HG02885 (cell line): ENCODE measurements around the gene GPR62.

Source experiments
- ATAC-seq: cut with Tn5 transposase; IDR thresholded peaks from one replicate; pipeline ENCODE4 v1.9.1; 2021; ENCODE audit warnings: mild to moderate bottlenecking; ENCODE audit not compliant: unreplicated experiment, poor library complexity

Gene GPR62

DNA sequence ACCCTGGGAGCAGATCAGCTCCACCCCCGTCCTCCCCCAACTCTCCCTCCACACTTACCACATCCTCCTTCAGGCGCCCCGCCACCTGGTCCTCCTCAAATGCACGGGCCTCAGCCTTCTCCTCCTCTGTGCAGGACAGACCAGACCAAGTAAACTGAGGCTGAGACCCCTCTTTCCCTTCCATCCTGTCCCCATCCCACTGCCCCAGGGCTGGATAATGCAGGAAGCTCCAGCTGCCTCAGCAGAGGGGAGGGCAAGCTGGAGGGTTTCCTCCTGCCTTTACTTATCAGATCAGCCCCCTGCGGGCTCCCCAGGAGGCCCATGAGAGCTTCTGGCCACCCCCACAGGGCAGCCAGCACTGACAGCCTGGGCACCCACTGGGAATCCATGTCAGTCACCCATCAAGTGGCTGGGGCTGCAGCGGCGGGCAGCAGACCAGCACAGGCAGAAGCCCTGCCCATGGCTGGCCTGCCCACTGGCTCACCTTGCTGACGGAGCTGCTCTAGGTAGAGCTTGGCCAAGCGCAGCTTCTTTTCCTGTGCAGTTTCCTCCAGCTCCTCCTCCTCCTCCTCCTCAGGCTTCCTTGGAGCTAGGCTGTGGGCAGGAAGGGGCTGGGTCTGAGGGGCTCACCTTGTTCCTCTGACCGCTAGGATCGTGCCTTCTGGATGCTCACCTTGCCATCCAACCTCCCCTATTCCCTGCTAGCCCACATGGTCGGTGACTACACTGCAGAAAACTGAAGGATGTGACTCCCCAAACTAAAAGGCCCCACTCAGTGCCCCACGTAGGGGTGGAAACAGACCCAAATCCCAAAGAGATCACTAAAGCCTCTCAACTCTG is 17.4 kb upstream of the GPR62 start:
- ATAC-seq, result no peak

DNA sequence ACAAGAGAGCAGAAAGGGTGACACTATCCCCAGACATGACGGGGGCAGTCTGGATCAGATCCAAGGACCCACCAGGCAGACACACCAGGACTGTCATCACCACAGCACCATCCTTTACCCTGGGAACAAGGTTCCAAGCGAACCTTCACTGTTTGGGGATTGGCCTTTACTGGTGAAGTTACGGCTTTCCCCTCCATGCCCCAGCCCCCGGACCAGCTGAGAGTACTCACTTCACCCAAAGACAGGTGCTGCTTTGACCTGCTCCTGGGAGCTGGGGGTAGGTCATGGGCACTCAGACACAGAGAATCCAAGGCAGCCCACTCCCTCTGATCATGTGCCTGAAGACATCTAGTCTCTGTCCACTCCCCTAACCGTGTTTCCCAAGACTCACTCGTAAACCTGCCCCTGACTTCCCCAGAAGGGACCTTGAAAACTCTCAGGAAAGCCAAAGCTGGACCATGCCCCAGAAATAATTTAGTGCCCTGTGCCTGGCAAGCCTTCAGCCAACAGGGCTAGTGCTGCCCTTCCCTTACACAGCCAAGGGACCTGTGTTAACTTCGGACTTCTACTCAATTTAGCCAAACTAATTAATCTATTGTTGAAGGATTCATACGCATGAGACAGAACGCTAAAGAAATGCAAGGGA is 16.3 kb upstream of the GPR62 start:
- no peak for ATAC-seq

DNA sequence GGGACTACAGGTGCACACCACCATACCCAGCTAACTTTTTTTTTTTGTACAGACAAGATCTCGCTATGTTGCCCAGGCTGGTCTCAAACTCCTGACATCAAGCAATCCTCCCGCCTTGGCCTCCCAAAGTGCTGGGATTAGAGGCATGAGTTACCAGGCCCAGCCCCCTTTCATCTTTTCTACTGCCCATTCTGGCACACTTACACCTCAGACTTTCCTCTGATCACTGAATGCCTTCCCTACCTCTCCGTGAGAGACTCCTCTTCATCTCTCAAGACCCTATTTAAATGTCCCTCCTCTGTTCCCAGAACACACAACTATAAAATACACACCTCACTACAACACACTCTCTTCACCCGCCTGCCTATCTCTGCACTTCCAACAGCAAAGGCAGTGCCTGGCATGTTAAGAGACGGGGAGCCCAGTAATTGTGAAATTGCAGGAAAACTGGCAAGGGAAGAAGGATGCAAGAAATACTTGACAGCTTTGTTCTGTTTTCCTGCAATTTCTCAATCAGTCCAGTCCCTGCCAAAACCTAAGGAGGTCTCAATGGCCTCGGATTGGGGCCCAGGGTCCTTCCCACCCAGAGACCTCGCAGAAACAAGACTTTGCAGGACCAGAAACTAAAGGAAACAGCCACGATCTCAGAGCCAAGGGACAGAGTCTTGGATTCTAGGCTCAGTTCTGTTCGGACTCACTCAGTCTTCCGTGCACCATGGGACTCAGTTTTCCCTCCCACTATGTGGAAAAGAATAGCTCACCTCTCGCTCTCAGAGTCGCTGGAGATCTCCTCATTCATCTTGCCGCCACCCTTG is 14.3 kb upstream of the GPR62 start:
- ATAC-seq, result no peak

DNA sequence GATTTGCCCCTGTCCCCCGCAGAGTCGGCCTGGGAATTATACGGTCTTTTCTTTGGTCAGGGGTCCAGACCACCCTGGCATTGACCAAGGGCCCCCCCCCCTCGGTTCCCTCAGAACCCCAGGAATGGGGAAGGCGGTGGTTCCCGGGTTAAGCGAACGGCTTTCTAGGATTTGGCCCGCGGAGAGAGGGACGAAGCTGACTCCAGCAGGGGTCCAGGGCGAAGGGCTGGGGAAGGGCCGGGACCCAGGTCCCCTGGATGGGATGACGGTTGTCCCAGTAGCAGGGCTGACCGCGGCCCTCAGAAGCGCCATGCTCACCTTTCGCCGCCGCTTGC is 13.8 kb upstream of the GPR62 start:
- ATAC-seq, result no peak

DNA sequence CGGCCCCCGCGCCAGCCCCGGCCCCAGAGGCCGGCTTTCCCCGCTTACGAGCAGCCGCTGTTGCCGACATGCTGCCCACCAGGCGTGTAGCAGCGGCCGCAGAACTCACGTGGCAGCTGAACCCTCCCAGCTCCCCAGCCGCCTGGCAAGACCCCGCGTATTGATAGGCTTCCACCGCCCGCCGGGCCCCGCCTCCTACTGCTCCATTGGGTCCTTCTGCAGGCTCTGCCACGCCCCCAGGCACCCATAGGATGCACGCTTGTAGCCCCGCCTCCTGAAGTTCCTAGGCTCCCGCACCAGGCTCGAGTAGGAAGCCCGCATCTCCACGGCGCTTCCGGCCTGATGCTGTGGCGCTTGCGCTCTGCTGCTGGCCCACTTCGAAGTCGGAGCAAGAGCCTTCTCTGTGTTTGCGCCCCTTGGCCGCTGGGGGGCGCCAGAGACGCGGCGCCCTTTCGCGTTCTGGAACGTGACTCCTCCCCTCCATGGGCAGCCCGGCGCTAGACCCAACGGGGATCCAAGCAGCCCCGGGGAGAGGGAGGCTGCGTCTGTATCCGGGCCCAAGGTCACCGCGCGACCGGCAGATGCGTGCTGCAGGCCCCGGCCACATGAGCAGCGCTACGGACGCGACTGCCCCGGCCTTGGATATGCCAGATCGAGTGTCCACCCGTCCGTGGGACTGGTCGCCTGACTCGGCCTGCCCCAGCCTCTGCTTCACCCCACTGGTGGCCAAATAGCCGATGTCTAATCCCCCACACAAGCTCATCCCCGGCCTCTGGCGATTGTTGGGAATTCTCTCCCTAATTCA is 13.2 kb upstream of the GPR62 start, which contains the start of the genes PARP3 and RRP9:
Gene PARP3 (plus strand): TSS at position 566 of the 805 bp plus-strand sequence. CDS start 993 bp downstream, outside the sequence.
Gene RRP9 (minus strand): TSS at position 107 of the 805 bp plus-strand sequence. CDS start 37 bp downstream, at position 70.
- peak; percentile 91 for ATAC-seq

DNA sequence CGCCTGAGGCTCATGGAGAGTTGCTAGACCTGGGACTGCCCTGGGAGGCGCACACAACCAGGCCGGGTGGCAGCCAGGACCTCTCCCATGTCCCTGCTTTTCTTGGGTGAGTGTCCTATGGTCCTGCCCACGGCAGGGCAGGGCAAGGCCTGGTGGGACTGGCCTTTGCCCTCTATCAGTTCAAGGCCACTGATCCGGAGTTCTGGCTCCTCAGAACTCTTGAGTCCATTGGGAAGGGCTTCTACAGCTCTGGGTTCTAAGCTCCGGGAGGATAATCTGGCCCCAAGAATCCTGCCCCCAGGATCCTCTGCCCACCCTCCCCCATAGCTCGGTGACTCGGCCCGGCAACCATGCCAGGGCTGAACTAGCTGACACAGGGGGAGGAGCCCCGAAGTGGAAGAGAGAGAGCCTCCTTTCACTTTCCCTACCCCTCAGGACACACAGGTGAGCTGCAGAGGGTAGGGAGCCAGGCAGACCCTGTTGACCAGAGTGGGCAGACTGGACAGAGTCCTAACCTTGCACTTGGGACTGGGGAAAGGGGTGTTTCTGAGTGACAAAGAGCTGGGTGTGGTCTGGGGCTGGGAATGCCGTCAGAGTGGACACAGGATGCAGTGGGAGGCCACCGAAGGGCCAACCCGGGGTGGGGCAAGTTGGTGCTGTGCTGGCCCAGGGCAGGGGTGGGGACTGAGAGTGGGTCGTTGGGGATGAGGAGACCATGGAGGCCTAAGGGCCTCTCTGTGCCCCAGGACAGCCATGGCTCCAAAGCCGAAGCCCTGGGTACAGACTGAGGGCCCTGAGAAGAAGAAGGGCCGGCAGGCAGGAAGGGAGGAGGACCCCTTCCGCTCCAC is 12.4 kb upstream of the GPR62 start:
- ATAC-seq, result peak; percentile 30

DNA sequence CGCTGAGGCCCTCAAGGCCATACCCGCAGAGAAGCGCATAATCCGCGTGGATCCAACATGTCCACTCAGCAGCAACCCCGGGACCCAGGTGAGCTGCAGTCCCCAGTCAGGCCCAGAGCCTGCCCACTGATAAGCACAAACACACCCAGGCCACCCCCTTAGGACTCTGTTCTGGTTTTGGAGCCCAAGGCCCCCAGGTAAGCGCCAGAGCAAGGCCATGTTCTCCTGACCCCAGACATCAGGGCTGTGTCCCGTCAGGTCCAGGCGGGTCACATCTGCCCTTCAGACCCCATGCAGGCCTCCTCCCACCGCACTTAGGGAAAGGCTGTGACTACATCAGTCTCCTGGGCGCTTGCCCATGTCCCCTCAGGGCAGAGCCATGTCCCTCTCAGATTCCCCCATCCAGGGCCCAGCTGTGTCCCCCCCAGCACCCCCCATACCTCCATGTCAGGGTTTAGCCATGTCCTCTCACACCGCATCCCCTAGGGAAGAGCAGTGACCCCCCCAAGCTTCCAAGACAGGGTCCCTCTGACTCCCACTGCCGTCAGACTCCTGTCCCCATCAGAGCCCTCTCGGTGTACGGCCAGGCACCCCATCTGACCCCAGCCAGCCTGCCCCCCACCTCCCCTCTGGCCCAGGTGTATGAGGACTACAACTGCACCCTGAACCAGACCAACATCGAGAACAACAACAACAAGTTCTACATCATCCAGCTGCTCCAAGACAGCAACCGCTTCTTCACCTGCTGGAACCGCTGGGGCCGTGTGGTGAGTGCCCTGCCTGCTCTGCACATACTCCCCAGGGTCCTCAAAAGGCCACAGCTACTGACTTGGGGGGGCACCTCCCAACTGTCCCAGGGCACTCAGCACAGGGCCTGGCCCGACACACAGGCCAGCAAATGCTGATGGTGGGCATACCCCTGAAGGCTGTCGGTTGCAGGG is 11.5 kb upstream of the GPR62 start:
- ATAC-seq, result no peak

DNA sequence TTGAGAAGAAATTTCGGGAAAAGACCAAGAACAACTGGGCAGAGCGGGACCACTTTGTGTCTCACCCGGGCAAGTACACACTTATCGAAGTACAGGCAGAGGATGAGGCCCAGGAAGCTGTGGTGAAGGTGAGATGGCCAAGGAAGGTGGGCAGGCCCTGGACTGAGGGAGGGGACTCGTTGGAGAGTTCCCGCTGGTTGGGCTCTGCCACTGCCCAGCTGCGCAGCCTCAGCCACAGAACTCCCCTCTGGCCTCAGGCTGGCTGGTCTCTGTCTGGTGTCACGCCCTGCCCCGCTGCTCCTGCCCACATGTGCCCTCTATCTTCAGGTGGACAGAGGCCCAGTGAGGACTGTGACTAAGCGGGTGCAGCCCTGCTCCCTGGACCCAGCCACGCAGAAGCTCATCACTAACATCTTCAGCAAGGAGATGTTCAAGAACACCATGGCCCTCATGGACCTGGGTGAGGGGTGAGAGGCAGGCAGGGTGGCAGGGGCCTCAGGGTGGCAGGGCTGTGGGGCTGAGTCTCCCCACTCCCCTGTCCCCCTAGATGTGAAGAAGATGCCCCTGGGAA is 10.6 kb upstream of the GPR62 start:
- no peak for ATAC-seq

DNA sequence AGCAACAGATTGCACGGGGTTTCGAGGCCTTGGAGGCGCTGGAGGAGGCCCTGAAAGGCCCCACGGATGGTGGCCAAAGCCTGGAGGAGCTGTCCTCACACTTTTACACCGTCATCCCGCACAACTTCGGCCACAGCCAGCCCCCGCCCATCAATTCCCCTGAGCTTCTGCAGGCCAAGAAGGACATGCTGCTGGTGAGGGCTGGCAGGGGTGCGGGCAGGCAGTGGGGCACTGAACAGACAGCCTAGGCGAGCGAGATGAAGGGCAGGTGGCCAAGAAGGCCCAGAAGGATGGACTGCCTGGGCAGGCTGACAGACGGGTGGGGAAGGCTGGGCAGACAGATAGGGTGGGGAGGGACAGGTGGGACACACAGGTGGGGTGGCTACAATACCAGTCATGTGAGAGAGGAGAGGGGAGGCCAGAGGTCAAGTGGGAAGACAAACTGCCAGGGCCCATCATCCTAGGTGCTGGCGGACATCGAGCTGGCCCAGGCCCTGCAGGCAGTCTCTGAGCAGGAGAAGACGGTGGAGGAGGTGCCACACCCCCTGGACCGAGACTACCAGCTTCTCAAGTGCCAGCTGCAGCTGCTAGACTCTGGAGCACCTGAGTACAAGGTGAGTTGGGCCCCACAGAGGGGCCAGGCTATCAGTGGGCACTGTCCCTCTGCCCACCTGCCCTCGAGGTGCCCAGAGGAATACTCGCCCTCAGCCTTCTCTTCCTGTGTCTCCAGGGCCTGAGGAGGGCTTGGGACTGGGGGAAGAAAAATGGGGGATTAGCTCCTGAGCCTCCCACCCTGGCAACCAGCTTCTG is 9.9 kb upstream of the GPR62 start:
- ATAC-seq, result no peak

DNA sequence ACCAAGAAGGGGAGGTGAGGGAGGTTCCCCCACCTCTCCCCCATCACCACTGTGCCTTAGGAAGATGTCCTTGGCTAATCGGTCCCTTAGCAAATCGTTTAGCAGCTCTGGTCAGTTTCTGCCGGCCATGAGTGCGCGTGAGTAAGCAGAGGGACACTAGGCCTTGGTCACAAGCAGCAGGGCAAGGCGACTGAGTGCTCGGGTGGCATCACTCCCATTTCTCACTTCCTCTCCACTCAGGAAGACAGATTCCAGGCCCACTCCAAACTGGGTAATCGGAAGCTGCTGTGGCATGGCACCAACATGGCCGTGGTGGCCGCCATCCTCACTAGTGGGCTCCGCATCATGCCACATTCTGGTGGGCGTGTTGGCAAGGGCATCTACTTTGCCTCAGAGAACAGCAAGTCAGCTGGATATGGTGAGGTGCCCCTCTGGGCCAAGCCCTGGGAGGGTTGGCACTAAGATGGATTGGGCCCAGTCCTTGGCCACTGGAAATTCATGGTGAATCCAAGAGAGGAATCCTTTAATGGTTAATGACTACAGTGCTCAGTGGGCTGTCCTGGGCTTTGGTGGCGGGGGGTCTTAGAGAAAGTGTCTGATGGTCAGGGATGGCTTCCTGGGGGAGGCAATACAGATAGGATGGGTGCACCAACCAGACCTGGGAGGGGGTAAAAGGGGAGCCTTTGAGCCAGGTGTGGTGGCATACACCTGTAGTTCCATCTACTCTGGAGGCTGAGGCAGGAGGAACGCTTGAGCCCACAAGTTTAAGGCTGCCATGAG is 9.1 kb upstream of the GPR62 start:
- no peak for ATAC-seq

DNA sequence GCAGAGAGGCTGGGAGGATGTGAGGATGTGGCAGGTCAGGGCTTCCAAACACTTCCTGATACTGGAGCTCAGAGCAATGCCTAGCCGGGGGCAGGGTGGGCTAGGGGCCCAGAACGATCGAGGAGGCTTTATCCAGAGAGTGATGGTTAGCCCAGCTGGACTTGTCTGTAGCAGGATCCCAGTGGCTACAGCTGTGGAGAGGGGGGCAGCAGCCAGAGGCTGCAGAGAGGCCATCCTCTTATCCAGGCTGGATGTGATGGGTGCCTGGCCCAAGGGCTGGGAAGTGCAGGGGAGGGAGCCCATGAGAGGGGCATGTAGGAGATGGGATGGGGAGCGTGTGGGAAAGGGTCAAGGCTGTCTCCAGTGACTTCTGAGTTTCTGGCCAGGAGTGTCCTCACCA is 8.4 kb upstream of the GPR62 start:
- no peak for ATAC-seq

DNA sequence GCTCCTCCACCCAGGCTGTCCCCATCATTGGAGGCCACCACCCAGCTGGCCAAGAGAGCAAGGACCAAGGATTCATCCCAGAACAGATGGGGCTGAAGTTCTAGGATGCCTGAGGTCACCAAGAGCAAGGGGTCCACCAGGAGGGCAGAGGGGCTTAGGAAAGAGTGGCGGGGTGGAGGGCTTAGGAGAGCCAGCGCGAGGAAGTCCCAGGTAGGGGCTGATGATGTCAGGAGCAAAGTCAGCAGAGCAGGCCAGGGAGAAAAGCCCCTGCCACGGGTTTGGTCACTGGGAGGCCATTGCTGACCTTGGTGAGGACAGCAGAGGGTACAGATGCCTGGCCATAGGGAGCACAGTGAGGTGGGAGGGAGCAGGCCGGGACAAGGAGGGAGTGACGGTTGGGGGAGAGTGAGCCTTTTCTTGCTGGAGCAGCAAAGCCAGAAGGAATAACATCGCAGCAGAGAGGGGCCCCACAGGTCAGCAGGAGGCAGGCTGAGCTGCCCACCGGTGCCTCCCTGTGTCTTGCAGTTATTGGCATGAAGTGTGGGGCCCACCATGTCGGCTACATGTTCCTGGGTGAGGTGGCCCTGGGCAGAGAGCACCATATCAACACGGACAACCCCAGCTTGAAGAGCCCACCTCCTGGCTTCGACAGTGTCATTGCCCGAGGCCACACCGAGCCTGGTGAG is 7.8 kb upstream of the GPR62 start:
- ATAC-seq, result no peak

DNA sequence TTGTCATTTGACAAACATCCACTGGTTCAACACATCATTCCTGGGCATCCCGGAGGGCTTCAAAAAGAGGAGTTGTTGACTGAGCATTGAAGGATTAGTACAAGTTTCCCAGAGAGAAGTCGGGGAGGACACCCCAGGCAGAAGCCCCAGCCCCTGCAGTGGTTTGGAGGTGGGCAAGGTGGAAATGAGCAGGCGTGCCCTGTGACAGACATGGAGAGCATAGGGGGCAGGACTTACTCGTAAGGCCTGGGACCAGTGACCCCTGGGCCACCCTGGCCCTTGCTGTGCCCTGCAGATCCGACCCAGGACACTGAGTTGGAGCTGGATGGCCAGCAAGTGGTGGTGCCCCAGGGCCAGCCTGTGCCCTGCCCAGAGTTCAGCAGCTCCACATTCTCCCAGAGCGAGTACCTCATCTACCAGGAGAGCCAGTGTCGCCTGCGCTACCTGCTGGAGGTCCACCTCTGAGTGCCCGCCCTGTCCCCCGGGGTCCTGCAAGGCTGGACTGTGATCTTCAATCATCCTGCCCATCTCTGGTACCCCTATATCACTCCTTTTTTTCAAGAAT is 7.1 kb upstream of the GPR62 start:
- no peak for ATAC-seq

DNA sequence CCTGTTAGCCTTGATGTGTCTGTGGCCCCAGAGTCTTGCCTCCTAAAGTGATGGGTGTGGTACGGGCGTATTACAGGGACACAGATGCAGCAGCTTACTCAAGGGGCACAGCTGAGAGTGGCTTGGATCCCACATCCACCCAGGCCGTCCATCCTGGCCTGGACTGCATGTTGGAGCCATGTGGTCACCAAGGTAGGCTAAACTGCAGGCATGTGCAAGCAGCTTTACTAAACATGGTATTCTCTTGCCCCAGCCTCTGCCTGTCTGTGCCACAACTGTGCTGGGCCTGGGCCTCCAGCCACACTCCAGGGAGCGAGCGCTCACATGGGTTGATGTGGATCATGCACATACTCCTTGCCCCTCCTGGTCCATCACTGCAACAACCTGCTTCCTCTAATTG is 6.1 kb upstream of the GPR62 start:
- ATAC-seq, result no peak

DNA sequence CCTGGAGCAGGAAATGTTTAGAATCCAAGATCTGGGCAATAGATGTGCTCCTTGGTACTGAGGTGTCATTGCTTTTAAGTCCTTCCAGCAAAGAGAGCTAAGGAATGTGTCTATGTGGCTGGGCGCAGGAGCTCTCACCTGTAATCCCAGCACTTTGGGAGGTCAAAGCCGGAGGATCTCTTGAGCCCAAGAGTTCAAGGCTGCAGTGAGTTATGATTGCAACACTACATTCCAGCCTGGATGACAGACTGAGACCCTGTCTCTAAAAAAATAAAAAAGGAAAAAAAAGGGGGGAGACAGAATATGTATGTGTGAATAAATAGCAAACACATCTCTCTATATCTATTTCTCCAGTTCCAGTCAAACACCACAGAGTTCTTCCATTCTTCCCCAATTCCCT is 4.3 kb upstream of the GPR62 start:
- no peak for ATAC-seq
